Measurements from ENCODE around the gene CYP26A1.
"Not testable (repeated sequence)": the region's sequence is repeated elsewhere in the genome, so short reads cannot be mapped to it uniquely, and the experiment has no call there.

Gene CYP26A1

DNA sequence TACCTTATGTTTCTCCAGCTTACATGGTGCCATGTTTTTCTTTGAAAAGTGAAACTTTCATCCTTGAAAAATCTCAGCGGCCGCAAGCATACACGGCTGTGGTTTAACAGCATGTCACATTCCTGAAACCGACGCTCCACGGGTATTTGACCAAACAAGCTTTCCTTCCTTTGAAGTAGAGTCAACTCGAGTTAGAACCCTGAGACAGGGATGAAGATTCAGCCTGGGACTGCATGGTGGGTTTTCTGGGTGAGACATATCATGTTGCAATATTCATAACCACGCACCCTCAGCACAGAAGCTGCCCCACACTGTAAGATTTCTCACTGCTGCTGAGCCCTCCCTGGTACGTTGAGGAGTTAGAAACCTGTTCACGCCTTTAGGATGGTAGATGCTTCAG is 8.1 kb downstream of the CYP26A1 start:
- no peak for DNase-seq

DNA sequence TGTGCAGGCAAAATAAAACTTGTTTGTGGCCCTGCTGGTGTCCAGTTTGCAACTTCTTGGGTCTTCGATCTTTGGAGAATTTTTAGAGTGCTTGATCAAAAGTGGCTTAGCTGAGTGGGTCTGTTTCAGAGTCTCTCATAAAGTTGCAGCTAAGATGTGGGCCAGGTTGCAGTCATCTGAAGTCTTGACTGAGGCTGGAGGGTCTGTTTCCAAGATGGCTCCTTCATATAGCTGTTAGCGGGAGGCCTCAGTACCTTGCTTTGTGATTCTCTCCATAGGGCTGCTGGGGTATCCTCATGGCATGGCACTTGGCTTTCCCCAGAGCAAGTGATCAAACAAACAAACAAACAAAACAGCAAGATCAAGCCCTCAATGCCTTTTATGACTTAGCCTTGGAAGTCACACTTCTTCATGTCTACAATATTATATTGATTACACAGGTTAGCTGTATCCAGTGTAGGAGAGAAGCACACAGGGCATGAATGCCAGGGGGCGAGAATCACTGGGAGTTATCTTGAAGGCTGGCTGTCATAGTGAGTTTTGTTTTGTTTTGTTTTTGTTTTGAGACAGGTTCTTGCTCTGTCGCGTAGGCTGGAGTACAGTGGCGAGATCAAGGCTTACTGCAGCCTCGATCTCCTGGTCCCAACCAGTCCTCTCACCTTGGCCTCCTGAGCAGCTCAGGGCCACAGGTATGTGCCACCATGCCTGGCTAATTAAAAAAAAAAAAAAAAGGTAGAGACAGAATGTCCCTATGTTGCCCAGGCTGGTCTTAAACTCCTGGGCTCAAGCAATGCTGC is 10.2 kb downstream of the CYP26A1 start:
- DNase-seq = no peak

DNA sequence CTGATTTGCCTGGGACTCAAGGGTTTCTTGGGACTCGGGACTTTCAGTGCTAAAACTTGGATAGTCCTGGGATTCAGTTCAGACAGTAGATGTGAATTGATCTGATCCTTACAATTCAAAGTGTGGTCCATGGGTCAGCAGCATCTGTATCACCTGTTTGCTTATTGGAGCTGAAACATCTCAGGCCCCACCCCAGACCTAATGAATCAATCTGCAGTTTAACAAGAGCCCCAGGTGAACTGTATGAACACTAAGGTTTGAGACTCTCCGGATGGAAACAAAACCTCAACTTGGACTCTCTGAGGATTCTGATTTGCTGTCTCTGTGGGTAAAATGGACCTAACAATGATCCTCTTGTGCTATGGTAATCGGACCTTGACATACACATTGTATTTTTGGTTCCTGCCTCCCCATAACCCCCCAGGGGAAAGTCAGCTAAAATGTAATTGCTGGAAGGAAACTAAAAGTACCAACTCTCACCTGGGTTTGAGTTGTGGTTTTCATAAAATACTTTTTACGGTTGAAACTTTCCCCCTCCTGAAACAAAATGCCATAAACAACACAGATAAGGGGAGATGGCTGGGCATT is 11.7 kb downstream of the CYP26A1 start:
- DNase-seq = no peak

DNA sequence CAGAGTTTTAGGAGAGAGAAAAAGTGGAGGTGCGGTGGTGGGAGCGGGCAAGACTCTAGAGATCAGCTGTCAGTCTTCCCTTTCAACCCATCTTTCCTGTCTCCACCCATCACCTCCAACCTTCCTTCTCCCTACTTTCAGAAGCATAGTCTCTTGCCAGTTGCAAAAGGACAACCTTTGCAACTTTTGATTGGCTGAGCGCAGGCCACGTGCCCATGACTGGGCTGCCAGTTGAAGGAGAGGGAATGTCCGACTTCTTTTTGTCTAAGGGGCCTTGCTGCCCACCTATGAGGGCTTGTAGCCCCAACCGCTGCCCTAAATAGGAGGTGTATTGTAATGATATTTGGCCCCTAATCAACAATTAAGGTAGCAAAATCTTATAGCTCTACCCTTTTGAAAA is 12.6 kb downstream of the CYP26A1 start:
- DNase-seq = no peak

DNA sequence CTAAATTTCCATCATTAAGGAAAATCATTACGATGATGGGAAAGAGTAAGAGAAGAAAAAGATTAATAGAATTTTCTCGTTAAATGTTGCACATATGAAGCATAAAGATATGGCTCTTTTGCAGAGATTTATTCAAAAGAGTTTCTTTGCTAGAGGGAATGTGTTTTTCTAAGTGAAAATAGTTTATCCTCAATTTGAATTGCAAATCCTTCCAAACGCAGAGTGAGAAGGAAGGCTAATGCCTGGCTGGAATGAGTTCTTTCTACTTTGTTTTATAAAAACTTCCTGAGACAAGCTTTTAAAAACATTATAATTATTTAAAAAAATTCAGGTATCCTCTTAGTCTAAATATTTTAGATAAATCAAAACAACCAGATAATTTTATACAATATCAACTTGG is 14.2 kb downstream of the CYP26A1 start:
- no peak for DNase-seq

DNA sequence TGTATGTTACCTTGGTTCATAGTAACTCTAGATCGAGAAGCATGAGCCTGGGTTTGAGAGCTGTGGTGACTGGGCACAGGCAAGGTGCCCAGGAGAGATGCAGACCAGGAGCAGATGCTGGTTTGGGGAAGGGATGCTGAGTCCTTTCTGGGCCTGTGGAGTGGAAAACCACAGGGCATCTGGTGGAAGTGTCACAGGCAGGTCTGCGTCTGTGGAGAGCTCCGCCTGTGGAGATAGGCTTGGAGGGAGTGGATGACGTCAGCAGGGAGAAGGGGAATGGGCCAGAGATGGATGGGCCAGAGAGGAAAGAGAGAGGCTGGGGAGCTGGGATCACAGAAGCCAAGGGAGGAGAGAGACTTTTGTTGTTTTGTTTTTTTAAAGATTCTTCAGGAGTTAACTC is 14.8 kb downstream of the CYP26A1 start:
- DNase-seq = no peak

DNA sequence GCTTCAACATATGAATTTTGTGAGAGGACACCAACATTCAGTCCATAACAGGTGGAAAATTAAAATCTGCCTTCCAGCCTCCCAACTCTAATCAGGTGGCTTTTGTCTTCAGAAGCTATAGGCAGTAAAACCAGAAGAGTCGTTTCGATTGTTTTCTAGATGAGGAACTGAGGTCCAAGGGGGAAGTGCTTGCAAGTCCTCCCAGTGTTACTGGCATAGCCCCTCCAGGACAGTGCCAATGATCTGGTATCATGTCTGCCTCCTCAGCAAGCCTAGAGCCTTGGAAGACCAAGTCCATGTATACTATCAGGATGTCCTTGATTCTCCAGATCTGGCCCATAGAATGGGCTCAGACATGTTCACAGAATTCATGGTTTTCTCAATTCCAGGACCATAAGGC is 16.9 kb downstream of the CYP26A1 start:
- no peak for DNase-seq

DNA sequence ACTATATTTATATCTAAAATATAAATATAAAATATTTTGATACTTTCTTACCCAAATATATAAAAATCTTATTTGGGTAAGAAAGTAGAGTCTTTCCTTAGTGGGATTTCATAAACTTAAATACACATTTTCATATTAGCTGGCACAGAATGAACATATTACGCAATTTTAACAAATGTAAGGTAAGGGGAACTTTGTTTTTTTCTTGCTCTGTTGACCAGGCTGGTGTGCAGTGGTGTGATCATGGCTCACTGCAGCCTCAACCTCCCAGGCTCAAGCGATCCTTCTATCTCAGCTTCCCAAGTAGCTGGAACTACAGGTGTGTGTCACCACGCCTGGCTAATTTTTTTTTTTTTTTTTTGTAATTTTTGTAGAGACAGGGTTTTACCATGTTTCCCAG is 18.3 kb downstream of the CYP26A1 start:
- no peak for DNase-seq

DNA sequence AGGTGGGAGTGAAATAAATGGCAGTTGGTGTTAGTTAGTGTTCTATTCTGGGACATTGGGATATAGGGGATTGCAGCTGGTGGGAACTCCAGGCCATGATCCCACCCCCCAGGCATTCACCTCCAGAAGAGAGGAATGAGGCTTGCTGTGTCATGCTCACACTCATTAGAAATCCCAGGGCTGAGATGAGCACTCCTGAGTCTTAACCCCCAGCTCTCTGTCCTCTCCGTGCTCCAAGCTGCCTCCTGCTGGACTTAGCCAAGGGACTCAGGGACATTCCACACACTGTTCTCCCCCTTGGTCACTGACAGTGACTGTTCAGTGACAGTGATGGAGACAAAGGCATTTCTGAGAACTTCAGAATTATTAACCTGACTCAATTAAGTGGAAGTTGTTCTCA is 21.5 kb downstream of the CYP26A1 start:
- DNase-seq = no peak

DNA sequence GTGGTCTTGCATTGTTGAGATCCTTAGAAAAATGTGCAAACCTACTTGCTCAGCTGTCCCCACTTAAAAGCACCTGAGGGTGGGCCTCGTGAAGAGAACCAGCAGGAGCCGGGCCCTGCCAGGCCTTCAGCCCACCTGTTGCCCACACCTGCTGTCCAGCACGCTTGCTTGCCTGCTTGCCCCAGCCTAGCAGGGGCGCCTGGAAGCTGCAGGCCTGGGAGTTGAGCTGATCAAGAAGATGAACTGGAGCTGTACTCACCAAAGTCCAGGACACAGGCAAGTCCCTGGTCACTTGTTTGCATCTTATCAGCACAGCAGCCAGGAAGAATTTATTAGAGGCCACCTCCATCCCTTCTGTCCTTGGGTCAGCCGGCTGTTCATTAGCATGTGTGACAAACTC is 23.2 kb downstream of the CYP26A1 start:
- DNase-seq = no peak

DNA sequence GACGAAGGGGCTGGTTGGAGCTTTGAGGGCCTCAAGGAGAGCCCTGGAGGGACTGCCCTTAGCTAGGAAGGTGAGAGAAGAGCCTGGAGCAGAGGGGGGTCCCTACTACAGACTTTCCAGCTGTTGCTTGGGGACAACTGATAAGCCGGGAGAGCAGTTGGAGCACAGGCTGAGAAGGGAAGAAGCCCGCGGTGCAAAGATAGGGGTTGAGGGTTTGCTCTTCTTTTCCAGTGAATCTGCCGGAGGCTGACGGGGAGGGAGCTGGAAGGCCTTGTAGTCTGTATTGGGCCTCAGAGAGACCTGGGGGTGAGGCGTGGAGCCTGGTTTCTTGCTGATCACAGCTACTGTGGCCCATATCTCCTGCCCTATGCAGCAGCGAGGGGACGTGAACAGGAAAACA is 23.7 kb downstream of the CYP26A1 start:
- DNase-seq = no peak

DNA sequence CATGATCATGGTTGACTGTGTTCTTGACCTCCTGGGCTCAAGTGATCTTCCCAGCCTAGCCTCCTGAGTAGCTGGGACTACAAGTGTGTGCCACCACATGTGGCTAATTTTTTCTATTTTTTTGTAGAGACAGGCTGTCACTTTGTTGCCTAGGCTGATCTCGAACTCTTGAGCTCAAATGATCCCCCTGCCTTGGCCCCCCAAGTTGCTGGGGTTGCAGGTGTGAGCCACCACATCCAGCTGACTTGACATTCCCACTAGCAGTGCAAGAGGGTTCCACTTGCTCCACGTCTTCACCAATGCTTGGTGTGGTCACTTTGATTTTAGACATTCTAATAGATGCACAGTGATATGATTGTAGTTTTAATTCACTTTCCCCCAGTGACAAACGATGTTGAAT is 25.1 kb downstream of the CYP26A1 start:
- DNase-seq = no peak

DNA sequence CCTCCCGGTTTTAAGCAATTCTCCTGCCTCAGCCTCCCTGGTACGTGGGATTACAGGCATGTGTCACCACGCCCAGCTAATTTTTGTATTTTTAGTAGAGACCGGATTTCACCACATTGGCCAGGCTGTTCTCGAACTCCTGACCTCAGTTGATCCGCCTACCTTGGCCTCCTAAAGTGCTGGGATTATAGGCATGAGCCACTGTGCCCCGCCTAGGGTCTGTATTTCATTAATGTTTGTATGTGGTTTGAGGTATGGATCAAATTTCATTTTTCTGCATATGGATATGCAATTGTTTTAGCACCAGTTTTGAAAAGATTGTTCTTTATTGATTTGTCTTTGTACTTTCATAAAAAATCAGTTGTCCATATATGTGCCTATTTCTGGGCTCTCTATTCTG is 26.0 kb downstream of the CYP26A1 start:
- DNase-seq = no peak

DNA sequence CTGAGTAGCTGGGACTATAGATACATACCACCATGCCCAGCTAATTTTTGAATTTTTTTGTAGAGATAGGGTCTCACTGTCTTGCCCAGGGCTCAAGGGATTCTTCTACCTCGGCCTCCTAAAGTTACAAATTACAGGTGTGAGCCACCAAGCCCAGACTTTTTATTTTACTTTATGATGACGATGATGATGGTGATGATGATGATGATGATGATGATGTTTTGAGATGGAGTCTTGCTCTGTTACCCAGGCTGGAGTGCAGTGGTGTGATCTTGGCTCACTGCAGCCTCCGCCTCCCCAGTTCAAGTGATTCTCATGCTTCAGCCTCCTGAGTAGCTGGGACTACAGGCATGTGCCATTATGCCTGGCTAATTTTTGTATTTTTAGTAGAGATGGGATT is 27.5 kb downstream of the CYP26A1 start:
- DNase-seq = not testable (repeated sequence)

DNA sequence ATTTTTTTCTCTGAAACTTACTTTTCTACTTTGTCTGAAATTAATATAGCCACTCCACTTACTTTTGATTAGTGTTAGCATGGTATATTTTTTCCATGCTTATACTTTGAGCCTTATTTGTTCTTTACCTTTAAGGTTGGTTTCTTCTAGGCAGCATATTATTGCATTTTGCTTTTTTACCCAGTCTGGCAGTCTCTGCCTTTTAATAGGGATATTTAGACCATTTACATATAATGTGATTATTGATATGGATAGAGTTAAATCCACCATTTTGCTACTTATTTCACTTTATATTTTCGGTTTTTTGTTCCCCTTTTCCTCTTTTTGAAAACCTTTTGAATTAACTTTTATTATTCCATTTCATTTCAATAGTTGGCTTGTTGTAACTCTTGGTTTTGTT is 30.3 kb downstream of the CYP26A1 start:
- no peak for DNase-seq

DNA sequence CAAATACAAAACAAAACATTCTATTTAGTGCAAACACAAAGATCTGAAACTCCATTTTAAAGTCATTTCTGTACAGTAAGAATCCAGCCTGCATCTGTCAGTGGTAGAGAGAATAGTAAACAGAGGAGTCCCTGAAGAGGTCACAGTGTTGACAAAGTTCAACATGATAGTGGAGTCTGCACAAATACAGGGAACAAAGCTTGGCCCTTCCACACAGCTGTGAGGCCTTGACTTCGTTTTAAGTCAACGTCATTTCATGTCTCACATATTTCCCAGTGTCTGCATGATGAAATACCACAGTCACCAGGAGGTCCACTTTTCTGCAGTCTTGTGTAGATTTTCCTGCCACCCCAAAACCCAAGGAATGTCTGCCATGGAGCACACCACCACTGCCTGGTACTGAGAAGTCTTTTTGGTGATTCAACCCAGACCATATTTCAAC is 33.0 kb downstream of the CYP26A1 start:
- DNase-seq = peak; percentile 9

DNA sequence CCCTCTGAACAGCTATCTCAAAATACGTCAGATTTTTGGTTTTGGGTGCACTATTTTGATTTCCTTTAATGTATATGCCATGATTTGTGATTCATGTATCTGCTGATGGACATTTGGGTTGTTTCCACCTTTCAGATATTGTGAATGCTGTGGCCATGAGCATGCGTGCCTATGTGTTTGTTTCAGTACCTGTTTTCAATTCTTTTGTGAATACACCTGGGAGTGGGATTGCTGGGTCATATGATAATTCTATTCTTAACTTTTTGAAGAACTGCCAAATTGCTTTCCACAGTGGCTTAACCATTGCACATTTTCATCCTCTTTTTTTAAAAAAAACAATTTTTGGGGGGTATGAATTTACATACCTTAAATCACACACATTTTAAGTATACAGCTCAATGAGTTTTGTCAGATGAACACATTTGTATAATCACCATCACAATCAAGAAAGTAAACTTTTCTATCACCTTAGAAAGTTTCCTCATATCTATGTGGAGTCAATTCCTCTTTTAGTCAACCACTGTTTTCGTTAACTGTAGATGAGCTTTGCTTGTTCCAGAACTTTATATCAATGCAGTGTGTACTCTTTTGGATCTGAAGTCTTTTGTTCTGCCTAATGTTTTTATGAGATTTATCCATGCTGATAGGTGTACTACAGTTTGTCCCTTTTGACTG is 36.9 kb downstream of the CYP26A1 start:
- DNase-seq = no peak

DNA sequence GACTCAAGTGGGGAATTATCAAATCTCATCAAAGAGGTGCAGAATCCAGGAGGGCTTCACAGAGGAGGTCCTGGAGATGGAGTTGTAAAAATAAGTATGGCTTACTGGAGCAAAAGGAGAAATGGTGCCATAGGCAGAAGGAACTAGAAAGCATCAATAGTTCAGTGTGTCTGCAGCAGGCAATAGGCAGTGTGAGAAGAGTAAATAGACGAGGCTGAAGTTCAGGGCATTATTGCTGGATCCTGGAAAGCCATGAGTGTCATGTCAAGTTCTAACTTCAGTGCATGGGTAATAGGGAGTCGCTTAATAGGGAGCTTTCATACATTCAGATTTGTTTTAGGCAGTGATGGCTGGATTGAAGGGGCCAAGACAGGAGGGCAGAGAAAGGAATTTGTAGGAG is 39.3 kb downstream of the CYP26A1 start:
- DNase-seq = no peak

DNA sequence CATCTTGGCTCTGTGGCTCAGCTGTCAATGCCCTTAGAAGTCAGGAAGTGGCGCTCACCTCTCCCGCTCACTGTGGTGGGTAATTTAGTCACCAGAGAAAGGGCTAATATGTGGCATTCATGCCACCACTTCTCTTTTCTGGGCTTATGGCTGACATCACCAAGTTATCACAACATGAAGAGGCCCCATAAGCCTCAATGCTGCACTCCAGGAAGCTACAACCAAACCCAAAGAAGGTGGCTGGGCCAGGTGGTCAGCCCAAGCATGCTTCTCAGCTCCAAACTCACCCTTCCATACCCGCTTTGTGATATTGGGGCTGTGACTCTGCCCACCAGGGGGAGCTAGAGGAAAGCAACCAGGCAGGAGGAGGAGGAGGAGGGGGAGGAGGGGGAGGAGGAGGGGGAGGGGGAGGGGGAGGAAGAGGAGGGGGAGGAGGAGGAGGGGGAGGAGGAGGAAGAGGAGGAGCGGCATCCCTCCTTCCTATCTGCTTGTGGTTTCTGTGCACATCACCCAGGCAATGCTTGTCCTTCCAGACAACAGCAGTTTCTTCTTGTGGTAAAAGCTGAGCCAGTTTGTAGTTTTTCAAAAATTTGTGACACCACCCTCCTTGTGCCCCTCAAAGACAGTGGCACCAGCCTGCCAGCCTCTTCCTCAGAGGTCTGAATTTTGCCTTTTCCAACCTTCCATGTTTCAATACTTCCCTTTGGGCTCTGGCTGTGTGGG is 42.1 kb downstream of the CYP26A1 start:
- DNase-seq = peak; percentile 6

DNA sequence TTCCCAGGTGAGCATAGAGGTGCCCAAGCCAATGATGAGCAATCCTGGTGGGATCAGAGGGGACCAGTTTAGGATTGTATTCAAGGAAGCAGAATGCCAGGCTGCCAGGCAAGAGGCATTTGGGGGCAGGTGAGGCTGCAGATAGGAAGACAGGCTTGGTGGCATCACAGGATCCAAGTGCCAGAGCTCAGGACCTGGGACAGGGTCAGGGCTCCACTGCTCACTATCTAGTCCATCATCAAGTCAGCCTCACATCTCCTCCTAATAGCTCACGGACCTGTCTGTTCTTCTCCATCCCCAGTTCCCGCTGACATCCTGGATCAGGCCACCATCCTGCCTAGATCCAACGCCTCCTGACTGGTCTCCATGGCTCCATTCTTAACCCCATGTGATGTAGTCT is 47.6 kb downstream of the CYP26A1 start:
- no peak for DNase-seq

DNA sequence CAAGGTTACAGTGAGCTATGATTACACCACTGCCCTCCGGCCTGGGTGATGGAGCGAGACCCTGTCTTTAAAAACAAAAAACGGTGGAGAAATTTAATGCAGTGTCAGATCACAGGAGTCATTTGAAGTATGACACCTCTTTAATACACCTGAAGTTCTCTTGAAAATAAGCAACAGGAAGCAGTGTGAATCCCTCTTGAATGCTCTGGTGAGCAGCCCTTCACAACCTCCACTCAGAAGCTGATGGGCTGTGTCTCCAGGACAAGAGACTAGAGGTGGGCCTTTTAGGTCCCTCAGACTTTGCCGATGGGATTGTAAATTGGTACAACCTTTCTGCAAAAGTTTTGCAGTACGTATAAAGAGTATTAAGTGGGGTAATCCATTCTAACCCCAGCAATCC is 50.1 kb downstream of the CYP26A1 start:
- no peak for DNase-seq

DNA sequence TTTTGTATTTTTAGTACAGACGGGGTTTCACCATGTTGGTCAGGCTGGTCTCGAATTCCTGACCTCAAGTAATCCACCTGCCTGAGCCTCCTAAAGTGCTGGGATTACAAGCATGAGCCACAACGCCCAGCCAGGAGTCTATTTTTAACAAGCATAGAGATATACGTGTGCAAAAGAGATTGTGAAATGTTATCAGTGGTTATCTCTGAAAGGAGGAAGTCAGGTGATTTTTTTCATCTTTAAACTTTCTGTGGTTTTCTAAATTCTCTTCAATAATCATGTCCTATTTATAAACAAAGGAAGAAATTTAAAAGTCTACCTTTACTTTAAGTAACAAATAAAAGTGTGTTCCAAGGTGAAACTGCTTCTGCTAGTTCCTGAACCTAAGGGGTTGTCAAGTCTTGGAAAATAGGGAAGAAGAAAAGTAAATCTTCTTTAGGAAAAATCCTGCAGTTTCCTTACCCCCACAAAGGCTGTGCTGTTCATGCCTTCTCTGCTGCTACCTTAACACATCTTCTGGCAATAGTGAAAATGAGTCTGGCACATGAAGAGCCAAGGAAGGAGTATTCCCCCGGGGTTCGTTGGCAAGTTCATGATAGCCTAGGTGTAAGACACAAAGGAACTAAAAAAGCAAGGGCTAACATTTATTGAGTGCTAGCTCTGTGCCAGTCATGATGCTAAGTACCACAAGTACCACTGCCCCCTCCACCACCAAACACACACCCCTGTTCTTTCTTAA is 51.1 kb downstream of the CYP26A1 start:
- no peak for DNase-seq

DNA sequence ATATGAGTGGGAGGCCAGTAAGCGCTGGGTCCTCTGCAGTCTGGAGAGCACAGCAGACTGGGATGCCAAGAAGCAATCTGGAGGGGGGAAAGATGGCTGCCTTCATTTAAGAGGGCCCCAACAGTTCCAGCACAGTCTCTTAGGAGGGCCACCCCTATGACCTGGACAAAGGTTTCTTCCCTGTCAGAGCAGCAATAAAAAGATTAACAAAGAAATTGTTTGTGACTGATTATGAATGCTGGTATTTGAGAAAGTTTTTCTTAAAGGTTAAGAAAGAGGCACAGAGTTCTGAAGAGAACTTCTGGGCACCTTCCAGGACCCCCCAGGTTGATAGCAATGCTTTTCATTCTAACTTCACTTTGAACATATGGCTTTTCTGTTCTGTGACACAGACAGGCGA is 52.3 kb downstream of the CYP26A1 start:
- DNase-seq = no peak
